ENCODE results near the gene OR6K6.

Gene OR6K6

DNA sequence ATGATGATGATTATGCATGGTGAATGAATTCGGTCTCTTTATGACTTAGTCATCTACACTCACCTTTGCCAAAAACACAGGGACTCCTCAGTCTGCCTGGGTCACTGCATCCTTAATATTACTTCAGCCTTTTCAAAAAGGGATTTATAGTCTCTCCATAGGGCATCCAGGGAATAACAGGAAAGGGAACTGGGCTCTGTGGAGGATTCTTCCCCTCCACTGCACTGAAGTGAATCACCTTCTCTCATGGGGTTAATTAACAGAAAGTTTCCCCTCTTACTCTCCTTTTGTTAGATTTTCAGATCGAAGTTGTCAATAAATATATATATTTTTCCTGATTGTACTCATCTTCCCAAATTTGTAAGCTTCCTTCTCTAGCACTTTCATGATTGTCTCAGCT, 33.9 kb upstream of the OR6K6 start, which contains the start of gene OR6K3:
Gene OR6K3 (minus strand): TSS at position 101 of the 400 bp plus-strand sequence. CDS start 2,605 bp downstream, outside the sequence.
- Histone ChIP-seq H2AFZ (ENCODE audit: low read depth, low read length, severe bottlenecking) (no peak within 1 kb of the TSS), H3K9me2 (replicated peaks; ENCODE audit: insufficient read depth, low read length) (no peaks in the 10 kb centered on the region), H3K27me3 (ENCODE audit: low read length) (no peaks in the 10 kb centered on the region), H3K4me3 (ENCODE audit: insufficient read depth, low read length, poor library complexity, severe bottlenecking) (no peak within 1 kb of the TSS), H3K27ac (ENCODE audit: low read depth, low read length) (no peak within 1 kb of the TSS), H3K4me2 (ENCODE audit: low read depth, low read length, poor library complexity, severe bottlenecking) (no peak within 1 kb of the TSS), H3K36me3 (ENCODE audit: low read length) (no peaks in the 10 kb centered on the region), H4K20me1 (ENCODE audit: low read depth, low read length) (no peaks in the 10 kb centered on the region), H3F3A (ENCODE audit: insufficient read depth) (no peaks in the 10 kb centered on the region), H3K9me3 (ENCODE audit: insufficient read depth, low read length) (no peaks in the 10 kb centered on the region), H3K9ac (ENCODE audit: low read length) (no peak within 1 kb of the TSS), H3K79me2 (ENCODE audit: insufficient read depth, low read length) (no peaks in the 10 kb centered on the region)
- TF ChIP-seq EZH2phosphoT487 (conservative IDR thresholded peaks at IDR 0.05; ENCODE audit: low read length), result no peak
- TF ChIP-seq, protein P1, sequence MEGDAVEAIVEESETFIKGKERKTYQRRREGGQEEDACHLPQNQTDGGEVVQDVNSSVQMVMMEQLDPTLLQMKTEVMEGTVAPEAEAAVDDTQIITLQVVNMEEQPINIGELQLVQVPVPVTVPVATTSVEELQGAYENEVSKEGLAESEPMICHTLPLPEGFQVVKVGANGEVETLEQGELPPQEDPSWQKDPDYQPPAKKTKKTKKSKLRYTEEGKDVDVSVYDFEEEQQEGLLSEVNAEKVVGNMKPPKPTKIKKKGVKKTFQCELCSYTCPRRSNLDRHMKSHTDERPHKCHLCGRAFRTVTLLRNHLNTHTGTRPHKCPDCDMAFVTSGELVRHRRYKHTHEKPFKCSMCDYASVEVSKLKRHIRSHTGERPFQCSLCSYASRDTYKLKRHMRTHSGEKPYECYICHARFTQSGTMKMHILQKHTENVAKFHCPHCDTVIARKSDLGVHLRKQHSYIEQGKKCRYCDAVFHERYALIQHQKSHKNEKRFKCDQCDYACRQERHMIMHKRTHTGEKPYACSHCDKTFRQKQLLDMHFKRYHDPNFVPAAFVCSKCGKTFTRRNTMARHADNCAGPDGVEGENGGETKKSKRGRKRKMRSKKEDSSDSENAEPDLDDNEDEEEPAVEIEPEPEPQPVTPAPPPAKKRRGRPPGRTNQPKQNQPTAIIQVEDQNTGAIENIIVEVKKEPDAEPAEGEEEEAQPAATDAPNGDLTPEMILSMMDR (IDR thresholded peaks at IDR 0.05; ENCODE audit: insufficient read depth, low read length, poor library complexity, severe bottlenecking), result no peak

DNA sequence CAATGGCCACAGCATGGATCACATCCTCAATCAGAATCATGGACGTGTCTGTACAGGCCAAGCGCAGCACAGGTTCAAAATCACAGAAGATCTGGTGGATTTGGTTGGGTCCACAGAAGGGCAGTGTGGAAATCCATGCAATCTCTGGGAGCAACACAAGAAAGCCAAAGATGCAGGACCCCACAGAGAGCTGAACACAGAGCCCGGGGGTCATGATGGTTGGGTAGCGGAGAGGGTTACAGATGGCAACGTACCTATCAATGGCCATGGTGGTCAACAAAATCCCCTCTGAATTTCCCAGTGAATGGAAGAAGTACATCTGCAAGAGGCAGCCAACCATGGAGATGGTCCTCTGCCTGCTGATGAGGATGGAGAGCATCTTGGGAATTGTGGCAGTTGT, 30.1 kb upstream of the OR6K6 start:
- Histone ChIP-seq H3K27ac (ENCODE audit: low read depth, low read length) (no peak overlapping the region), H3K36me3 (ENCODE audit: low read length) (no peaks in the 10 kb centered on the region), H4K20me1 (ENCODE audit: low read depth, low read length) (no peaks in the 10 kb centered on the region), H3K9me2 (replicated peaks; ENCODE audit: insufficient read depth, low read length) (no peaks in the 10 kb centered on the region), H3K4me3 (ENCODE audit: insufficient read depth, low read length, poor library complexity, severe bottlenecking) (no peak overlapping the region), H3K27me3 (ENCODE audit: low read length) (no peaks in the 10 kb centered on the region), H3K9ac (ENCODE audit: low read length) (no peak overlapping the region), H3F3A (ENCODE audit: insufficient read depth) (no peaks in the 10 kb centered on the region), H2AFZ (ENCODE audit: low read depth, low read length, severe bottlenecking) (no peak overlapping the region), H3K79me2 (ENCODE audit: insufficient read depth, low read length) (no peaks in the 10 kb centered on the region), H3K4me2 (ENCODE audit: low read depth, low read length, poor library complexity, severe bottlenecking) (no peak overlapping the region), H3K9me3 (ENCODE audit: insufficient read depth, low read length) (no peaks in the 10 kb centered on the region)
- TF ChIP-seq, protein P1 (IDR thresholded peaks at IDR 0.05; ENCODE audit: insufficient read depth, low read length, poor library complexity, severe bottlenecking), result no peak
- TF ChIP-seq EZH2phosphoT487 (conservative IDR thresholded peaks at IDR 0.05; ENCODE audit: low read length), result no peak

DNA sequence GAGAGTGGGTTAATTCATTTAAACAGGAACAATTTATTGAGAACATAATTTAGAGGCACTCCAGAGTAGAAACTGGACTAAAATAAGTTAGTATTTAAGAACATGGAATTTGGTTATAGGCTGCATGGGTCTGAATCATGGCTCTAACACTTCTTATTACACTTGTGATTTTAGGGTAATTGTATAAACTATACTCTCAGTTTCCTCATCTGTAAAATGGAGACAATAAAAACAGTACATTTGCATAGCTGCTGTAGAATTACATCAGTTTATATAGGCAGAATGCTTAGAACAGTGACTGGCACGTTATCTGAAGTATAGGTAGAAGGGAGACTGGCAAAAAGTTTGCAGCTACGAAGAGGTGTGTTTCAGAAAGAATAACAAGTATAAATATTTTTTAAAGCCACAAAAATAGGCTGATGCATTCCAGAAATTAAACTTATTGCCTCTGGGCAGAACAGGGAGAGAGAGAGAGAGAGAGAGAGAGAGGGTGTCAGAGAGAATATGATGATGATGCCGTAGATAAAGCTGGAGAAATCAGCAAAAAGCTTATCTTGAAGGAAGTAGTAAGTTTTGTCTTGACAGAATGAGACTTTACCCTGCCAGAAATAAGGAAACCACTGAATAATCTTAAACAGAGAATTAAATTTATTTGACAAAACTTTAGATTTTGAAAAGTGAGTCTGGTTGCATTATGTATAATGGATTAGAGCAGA, 25.9 kb upstream of the OR6K6 start:
- Histone ChIP-seq H3K27me3 (ENCODE audit: low read length) (no peaks in the 10 kb centered on the region), H3K79me2 (ENCODE audit: insufficient read depth, low read length) (no peaks in the 10 kb centered on the region), H2AFZ (ENCODE audit: low read depth, low read length, severe bottlenecking) (no peak overlapping the region), H3K4me3 (ENCODE audit: insufficient read depth, low read length, poor library complexity, severe bottlenecking) (no peak overlapping the region), H4K20me1 (ENCODE audit: low read depth, low read length) (no peaks in the 10 kb centered on the region), H3K4me2 (ENCODE audit: low read depth, low read length, poor library complexity, severe bottlenecking) (no peak overlapping the region), H3K27ac (ENCODE audit: low read depth, low read length) (no peak overlapping the region), H3K9me3 (ENCODE audit: insufficient read depth, low read length) (no peaks in the 10 kb centered on the region), H3K9me2 (replicated peaks; ENCODE audit: insufficient read depth, low read length) (no peaks in the 10 kb centered on the region), H3K9ac (ENCODE audit: low read length) (no peak overlapping the region), H3K36me3 (ENCODE audit: low read length) (no peaks in the 10 kb centered on the region), H3F3A (ENCODE audit: insufficient read depth) (no peaks in the 10 kb centered on the region)
- no peak for TF ChIP-seq EZH2phosphoT487 (conservative IDR thresholded peaks at IDR 0.05; ENCODE audit: low read length)
- TF ChIP-seq, protein P1 (IDR thresholded peaks at IDR 0.05; ENCODE audit: insufficient read depth, low read length, poor library complexity, severe bottlenecking), result no peak
